ENCODE results near the gene TRIM38.

DNA sequence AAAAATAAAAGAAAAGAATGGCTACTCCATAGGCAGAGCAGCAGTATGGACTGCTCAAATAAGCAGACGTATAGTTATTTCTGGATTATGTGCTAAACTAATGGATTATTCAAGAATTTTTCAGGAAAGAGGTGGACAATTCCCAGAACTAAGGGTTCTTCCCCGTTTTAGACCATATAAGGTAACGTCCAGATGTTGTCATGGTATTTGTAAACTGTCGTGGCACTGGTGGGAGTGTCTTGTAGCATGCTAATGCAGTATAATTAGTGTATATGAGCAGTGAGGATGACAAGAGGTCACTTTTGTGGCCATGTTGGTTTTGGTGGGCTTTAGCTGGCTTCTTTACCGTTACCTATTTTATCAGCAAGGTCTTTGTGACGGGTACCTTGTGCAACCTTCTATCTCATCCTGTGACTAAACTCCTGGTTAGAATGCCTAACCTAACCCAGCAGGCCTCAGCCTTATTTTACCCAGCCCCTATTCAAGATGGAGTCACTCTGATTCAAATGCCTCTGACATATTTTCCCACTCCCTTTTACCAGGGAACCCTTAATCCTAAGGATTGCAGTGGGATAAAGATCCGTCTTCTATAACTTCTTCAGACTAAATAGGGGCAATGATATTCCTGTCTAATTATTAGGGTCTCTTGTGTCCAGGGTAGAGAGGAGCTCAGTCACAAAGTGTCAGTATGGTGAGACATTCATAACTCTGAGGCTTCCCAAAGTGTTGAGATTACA is 11.1 kb upstream of the TRIM38 start:
- TF ChIP-seq, protein P1, sequence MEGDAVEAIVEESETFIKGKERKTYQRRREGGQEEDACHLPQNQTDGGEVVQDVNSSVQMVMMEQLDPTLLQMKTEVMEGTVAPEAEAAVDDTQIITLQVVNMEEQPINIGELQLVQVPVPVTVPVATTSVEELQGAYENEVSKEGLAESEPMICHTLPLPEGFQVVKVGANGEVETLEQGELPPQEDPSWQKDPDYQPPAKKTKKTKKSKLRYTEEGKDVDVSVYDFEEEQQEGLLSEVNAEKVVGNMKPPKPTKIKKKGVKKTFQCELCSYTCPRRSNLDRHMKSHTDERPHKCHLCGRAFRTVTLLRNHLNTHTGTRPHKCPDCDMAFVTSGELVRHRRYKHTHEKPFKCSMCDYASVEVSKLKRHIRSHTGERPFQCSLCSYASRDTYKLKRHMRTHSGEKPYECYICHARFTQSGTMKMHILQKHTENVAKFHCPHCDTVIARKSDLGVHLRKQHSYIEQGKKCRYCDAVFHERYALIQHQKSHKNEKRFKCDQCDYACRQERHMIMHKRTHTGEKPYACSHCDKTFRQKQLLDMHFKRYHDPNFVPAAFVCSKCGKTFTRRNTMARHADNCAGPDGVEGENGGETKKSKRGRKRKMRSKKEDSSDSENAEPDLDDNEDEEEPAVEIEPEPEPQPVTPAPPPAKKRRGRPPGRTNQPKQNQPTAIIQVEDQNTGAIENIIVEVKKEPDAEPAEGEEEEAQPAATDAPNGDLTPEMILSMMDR (IDR thresholded peaks at IDR 0.05): no peak
- no peak for TF ChIP-seq POLR2AphosphoS5 (IDR thresholded peaks at IDR 0.05; ENCODE audit: low read depth, low read length)
- no peak for TF ChIP-seq SIN3A (IDR thresholded peaks at IDR 0.05; ENCODE audit: borderline replicate concordance, insufficient read depth, low read depth, low read length)
- TF ChIP-seq, protein P2, sequence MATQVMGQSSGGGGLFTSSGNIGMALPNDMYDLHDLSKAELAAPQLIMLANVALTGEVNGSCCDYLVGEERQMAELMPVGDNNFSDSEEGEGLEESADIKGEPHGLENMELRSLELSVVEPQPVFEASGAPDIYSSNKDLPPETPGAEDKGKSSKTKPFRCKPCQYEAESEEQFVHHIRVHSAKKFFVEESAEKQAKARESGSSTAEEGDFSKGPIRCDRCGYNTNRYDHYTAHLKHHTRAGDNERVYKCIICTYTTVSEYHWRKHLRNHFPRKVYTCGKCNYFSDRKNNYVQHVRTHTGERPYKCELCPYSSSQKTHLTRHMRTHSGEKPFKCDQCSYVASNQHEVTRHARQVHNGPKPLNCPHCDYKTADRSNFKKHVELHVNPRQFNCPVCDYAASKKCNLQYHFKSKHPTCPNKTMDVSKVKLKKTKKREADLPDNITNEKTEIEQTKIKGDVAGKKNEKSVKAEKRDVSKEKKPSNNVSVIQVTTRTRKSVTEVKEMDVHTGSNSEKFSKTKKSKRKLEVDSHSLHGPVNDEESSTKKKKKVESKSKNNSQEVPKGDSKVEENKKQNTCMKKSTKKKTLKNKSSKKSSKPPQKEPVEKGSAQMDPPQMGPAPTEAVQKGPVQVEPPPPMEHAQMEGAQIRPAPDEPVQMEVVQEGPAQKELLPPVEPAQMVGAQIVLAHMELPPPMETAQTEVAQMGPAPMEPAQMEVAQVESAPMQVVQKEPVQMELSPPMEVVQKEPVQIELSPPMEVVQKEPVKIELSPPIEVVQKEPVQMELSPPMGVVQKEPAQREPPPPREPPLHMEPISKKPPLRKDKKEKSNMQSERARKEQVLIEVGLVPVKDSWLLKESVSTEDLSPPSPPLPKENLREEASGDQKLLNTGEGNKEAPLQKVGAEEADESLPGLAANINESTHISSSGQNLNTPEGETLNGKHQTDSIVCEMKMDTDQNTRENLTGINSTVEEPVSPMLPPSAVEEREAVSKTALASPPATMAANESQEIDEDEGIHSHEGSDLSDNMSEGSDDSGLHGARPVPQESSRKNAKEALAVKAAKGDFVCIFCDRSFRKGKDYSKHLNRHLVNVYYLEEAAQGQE (IDR thresholded peaks at IDR 0.05; ENCODE audit: insufficient read depth in 1 of 2, low read depth in 2 of 2, low read length in 1 of 2): no peak
- TF ChIP-seq TCF7L2 (IDR thresholded peaks at IDR 0.05; ENCODE audit: low read depth, low read length): no peak

Data from Panc1 (cell line).